Fibroblast of gingiva (primary cell): ENCODE data around the gene MASP1.

Experiments
- DNase-seq: peaks from one replicate; pipeline ENCODE4 v3.0.0-alpha.2; 2011; ENCODE audit warnings: low read depth

Gene MASP1

GRCh38 chr3:187293516-187294430, 2.2 kb upstream of the MASP1 start:
- peak; percentile 20 for DNase-seq

- peak; percentile 21 for DNase-seq
Measured at GRCh38 chr3:187292631-187293515, 1.3 kb upstream of the MASP1 start.

GRCh38 chr3:187292181-187292580, 644 bp upstream of the MASP1 start:
- no peak for DNase-seq

- peak; percentile 69 for DNase-seq
Measured at GRCh38 chr3:187291001-187291511, 481 bp downstream of the MASP1 start.

GRCh38 chr3:187290503-187290902, 1.0 kb downstream of the MASP1 start:
- peak; percentile 34 for DNase-seq

- DNase-seq: no peak
Measured at GRCh38 chr3:187288855-187289605, 2.5 kb downstream of the MASP1 start.

- DNase-seq: no peak
Measured at GRCh38 chr3:187288131-187288854, 3.2 kb downstream of the MASP1 start.

GRCh38 chr3:187287256-187287655, 4.3 kb downstream of the MASP1 start:
- DNase-seq: peak; percentile 35

- peak; percentile 93 for DNase-seq
Measured at GRCh38 chr3:187286467-187287059, 5.0 kb downstream of the MASP1 start.

- DNase-seq: peak; percentile 95
Measured at GRCh38 chr3:187281191-187281714, 10.3 kb downstream of the MASP1 start.

GRCh38 chr3:187280644-187281043, 10.9 kb downstream of the MASP1 start:
- no peak for DNase-seq

GRCh38 chr3:187277129-187277462, 14.4 kb downstream of the MASP1 start:
- no peak for DNase-seq

GRCh38 chr3:187276397-187277128, 15.0 kb downstream of the MASP1 start:
- DNase-seq: no peak

- DNase-seq: no peak
Measured at GRCh38 chr3:187274977-187275338, 16.6 kb downstream of the MASP1 start.

GRCh38 chr3:187274315-187274976, 17.1 kb downstream of the MASP1 start:
- no peak for DNase-seq

- no peak for DNase-seq
Measured at GRCh38 chr3:187271582-187271981, 20.0 kb downstream of the MASP1 start.

- no peak for DNase-seq
Measured at GRCh38 chr3:187269486-187269885, 22.1 kb downstream of the MASP1 start.

- peak; percentile 49 for DNase-seq
Measured at GRCh38 chr3:187267306-187267705, 24.2 kb downstream of the MASP1 start.

GRCh38 chr3:187266691-187267090, 24.8 kb downstream of the MASP1 start:
- DNase-seq: no peak
